GM12801 (cell line): ENCODE measurements around the gene PTPN5.

Source experiments
- TF ChIP-seq, protein P1 (sequence below): IDR thresholded peaks from one replicate; pipeline ENCODE4 v1.5.1; 2011; ENCODE audit warnings: control low read depth; ENCODE audit not compliant: insufficient read length; ENCODE audit errors: extremely low read depth

PTPN5 gene

DNA sequence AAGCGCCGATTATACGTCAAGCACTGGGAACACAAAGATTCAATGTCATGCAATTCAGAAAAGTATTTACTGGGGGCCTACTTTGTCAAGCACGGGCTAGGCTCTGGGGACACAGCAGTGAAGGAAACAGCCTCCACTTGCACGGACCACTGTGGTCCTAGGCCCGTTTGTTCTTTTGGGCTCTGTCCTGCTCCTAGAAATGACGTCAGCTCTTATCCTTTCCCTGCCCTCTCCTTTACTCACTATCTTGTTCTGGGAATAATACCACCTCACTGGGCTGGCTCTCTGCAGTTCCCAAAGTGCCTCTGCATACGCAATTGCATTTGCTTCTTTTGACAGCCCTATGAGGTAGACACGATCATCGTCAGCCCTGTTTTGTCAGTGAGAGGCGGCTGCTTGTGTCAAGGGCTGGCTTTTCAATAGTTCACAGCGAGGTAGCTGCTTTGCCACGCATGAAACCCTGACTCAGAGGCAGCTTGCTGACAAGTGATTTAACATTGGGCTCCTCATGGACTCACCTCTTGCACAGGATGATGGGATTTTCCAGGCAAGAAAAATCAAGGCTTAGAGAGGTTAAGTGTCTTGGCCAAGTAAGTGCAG is 42.7 kb downstream of the PTPN5 start:
- TF ChIP-seq, protein P1, sequence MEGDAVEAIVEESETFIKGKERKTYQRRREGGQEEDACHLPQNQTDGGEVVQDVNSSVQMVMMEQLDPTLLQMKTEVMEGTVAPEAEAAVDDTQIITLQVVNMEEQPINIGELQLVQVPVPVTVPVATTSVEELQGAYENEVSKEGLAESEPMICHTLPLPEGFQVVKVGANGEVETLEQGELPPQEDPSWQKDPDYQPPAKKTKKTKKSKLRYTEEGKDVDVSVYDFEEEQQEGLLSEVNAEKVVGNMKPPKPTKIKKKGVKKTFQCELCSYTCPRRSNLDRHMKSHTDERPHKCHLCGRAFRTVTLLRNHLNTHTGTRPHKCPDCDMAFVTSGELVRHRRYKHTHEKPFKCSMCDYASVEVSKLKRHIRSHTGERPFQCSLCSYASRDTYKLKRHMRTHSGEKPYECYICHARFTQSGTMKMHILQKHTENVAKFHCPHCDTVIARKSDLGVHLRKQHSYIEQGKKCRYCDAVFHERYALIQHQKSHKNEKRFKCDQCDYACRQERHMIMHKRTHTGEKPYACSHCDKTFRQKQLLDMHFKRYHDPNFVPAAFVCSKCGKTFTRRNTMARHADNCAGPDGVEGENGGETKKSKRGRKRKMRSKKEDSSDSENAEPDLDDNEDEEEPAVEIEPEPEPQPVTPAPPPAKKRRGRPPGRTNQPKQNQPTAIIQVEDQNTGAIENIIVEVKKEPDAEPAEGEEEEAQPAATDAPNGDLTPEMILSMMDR: no peak

DNA sequence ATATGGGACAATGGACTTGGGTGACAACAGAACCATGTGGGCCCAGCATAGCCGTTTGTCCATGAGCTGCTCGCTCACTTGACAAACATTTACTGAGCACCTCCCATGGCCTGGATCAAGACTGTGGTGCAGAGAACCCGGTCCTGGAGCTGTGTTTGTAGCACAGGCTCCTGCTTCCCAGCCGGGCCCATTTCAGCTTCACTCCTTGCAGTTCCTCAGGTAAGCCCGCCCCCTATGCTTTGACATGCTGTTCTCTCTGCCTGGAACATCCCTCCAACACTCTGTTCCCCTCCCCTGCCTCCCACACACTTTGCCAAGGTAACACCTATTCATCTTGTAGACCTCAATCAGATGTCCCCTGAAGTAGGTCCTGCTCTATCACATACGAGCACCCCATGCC is 46.3 kb downstream of the PTPN5 start:
- TF ChIP-seq, protein P1: no peak

DNA sequence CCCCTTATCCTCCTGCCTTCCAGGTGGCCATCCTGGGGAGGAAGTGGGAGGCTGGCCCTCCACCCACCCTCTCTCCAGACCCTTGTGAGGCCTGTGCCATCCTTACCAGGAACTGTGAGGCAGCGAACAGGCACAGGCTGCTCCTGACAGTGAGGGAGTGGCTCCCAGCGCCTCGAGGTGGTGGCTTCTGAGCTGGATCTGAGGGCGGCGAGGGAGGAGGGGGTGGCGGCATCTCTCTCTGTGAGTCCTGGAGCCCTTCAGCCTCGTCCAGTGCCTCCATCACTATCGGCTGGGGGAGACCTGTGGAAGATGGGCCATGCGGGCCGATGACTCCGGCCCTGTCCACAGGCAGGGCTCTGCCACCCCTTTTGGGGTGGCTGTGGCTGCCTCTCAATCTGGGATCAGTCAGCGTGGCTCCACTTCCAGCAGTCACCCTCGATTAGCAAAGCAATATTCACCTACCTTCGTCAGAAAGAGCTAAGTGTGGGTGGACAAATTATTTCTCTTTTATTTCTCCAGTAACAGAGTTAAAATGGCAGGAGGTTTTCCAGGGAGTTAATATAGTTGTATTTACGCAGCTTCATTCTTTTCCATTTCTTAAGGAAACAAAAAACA is 47.6 kb downstream of the PTPN5 start:
- TF ChIP-seq, protein P1: no peak

DNA sequence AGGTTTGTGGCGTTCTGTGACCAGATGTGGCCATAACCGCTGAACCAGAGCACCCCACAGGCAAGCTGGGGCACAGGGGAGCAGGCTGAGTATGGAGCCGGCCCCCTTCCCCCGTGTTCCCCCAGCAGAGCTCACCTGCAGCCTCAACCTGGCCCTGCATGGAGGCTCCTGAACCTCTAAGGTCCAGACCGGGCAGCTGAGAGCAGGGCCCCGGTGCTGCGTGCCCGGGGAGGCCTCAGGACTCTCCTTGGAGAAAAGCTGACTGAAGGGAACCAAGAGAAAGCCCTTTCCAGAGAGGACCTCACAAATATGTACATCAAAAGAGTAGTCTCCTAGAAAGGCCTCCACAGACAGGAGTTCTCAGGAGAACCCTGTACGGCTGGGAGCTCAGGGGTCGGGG is 48.2 kb downstream of the PTPN5 start:
- TF ChIP-seq, protein P1: no peak

DNA sequence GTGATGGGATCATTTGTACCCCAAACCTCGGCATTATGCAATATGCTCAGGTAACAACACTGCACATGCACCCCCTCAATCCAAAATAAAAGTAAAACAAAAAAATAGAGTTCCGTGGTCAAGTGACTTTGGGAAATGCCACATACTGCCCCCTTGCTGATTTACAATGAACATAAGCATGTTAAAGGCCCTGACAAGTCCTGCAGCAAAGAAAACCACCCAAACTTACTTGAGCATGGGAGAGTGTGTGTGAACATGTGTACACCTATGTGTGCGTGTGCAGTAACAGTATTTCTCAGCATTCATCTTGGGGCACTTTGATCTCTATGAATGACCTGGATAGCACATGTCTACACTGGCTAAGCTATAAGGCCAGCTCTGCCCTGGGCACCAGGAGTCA is 49.8 kb downstream of the PTPN5 start:
- TF ChIP-seq, protein P1: no peak

DNA sequence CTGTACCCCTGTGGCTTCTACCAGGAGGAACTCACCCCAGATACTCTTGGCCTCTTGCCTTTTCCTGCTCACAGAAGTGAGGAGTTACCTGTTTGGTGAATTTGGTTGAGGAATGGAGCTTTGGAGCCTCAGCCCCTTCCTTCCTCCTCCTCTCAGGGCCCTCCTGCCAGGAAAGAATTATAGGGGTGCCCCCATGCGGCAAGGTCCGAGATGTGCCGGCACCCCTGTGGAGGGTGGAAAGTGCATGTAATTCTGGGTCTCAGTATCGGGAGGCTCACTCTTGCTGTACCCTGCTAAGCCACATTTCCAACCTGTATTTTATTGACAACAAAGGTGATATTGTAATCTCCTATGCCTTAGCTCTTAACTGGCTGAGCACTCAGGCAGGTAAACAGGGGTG is 51.9 kb downstream of the PTPN5 start:
- TF ChIP-seq, protein P1: no peak

DNA sequence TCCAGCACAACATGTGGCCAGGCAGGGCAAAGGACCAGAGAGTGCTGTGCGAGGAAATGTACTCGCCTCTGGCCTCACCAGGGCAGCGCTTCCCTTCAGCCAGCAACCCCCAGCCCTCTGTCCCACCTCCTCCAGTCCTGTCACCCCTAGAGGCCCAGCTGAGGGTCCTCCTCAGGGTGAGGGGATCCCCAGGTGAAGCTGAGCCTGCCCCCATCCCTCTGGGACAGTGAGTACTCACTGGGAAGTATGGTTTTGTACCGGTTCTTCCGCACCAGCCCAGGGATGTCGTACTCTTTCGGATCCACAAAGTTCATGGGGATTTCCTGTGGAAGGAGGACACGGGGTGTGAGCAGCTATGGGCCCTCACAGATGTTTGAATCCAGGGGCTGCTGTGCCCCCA is 54.0 kb downstream of the PTPN5 start:
- TF ChIP-seq, protein P1: no peak
